SU-DHL-6 (cell line): ENCODE results near the gene GNB3.

Source experiments
- H2AFZ ChIP-seq: fragments of 200-600 bp; sonication (generic); 2 replicates; pipeline ENCODE4 v1.6.1; 2014; ENCODE audit warnings: low read depth, mild to moderate bottlenecking, moderate library complexity, mixed read lengths, antibody characterized with exemption, low read length; ENCODE audit not compliant: severe bottlenecking
- H3F3A ChIP-seq: fragments of 200-600 bp; shearing (Covaris generic); 2 replicates; pipeline ENCODE4 v1.6.0; 2016; ENCODE audit warnings: antibody characterized with exemption, mild to moderate bottlenecking; ENCODE audit not compliant: insufficient read depth
- H3K27ac ChIP-seq: fragments of 200-600 bp; sonication (generic); 2 replicates; pipeline ENCODE4 v1.5.1; 2016; ENCODE audit warnings: low read depth, mild to moderate bottlenecking, low read length, moderate library complexity, mixed read lengths
- H3K27me3 ChIP-seq: fragments of 200-600 bp; sonication (generic), shearing (Covaris generic); 2 replicates; pipeline ENCODE4 v1.6.0; 2014; ENCODE audit warnings: mild to moderate bottlenecking, low read length
- H3K36me3 ChIP-seq: fragments of 200-600 bp; sonication (generic); 2 replicates; pipeline ENCODE4 v1.6.1; 2014; ENCODE audit warnings: mild to moderate bottlenecking, low read length, mixed read lengths
- H3K4me2 ChIP-seq: fragments of 300-600, 200-600 bp; shearing (Covaris generic), sonication (generic); 2 replicates; pipeline ENCODE4 v1.6.0; 2014; ENCODE audit warnings: low read length, low read depth, mild to moderate bottlenecking; ENCODE audit not compliant: poor library complexity, severe bottlenecking
- H3K4me3 ChIP-seq: fragments of 200-600 bp; sonication (generic); 2 replicates; pipeline ENCODE4 v1.5.1; 2014; ENCODE audit warnings: antibody characterized with exemption, low read length, mild to moderate bottlenecking, mixed read lengths; ENCODE audit not compliant: insufficient read depth, poor library complexity, severe bottlenecking
- H3K79me2 ChIP-seq: fragments of 200-600 bp; sonication (generic); 2 replicates; pipeline ENCODE4 v1.6.1; 2014; ENCODE audit warnings: mild to moderate bottlenecking, low read length, moderate library complexity; ENCODE audit not compliant: insufficient read depth
- H3K9ac ChIP-seq: fragments of 200-600 bp; sonication (generic); 2 replicates; pipeline ENCODE4 v1.7.0; 2014; ENCODE audit warnings: mild to moderate bottlenecking, low read length
- H3K9me2 ChIP-seq: fragments of 200-600 bp; sonication (generic); replicated peaks from 2 replicates; pipeline ENCODE4 v1.6.1; 2014; ENCODE audit warnings: low read length; ENCODE audit not compliant: insufficient read depth
- H3K9me3 ChIP-seq: fragments of 200-600 bp; sonication (generic); 2 replicates; pipeline ENCODE4 v1.6.1; 2014; ENCODE audit warnings: low read length, mixed read lengths; ENCODE audit not compliant: insufficient read depth
- H4K20me1 ChIP-seq: fragments of 200-600 bp; sonication (generic); 2 replicates; pipeline ENCODE4 v1.6.1; 2014; ENCODE audit warnings: low read depth, mild to moderate bottlenecking, antibody characterized with exemption, low read length, moderate library complexity, mixed read lengths
- EZH2phosphoT487 ChIP-seq: fragments of 200-600 bp; sonication (generic), shearing (Covaris generic); conservative IDR thresholded peaks from 2 replicates; pipeline ENCODE4 v1.6.1; 2018; ENCODE audit warnings: mild to moderate bottlenecking, antibody characterized with exemption, low read length, moderate library complexity, mixed read lengths
- TF ChIP-seq, protein P1 (sequence below): fragments of 200-600 bp; sonication (generic); IDR thresholded peaks from one replicate; pipeline ENCODE4 v1.5.1; 2017; ENCODE audit warnings: antibody characterized with exemption, mild to moderate bottlenecking, low read length, moderate library complexity; ENCODE audit not compliant: insufficient read depth, poor library complexity, severe bottlenecking

Gene GNB3

DNA sequence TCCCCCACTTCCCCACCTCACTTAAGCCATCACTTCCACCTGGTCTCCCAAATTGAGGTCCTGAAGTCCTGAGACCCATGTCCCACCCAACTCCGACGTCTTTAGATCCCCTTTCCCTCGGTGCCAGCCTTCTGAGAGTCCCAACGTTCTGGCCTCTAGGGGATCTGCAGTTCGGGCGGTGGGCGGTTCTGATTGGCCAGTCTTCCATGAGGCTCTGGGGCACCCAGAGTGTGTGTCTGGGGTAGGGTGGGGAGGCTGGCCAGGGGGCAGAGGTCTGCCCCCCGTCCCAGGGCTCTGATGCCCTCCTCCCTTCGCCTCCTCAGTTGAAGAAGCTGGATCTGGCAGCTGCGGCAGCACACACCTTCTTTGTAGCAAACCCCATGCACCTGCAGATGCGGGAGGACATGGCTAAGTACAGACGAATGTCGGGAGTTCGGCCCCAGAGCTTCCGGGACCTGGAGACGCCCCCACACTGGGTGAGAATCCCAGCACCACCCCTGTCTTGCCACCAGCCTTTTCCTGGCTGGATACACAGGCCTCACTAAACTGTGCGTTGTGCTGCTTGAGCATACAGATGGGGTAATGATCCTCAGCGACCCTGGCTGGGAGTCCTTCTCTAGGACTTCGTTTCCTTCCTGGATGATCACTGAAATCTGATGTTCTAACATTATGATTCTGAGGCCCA, 11.0 kb upstream of the GNB3 start:
- Histone ChIP-seq H3K79me2 (no peaks in the 10 kb centered on the region), H3K4me2 (peak overlapping the region; percentile 29), H3K9me2 (no peaks in the 10 kb centered on the region), H3K9me3 (no peaks in the 10 kb centered on the region), H3K27me3 (no peaks in the 10 kb centered on the region), H2AFZ (no peak overlapping the region), H3K4me3 (no peak overlapping the region), H3K27ac (no peak overlapping the region), H3K36me3 (no peaks in the 10 kb centered on the region), H4K20me1 (no peaks in the 10 kb centered on the region; the same call in 1 of the 2 replicates), H3K9ac (no peak overlapping the region), H3F3A (no peaks in the 10 kb centered on the region)
- TF ChIP-seq EZH2phosphoT487 = no peak
- TF ChIP-seq, protein P1, sequence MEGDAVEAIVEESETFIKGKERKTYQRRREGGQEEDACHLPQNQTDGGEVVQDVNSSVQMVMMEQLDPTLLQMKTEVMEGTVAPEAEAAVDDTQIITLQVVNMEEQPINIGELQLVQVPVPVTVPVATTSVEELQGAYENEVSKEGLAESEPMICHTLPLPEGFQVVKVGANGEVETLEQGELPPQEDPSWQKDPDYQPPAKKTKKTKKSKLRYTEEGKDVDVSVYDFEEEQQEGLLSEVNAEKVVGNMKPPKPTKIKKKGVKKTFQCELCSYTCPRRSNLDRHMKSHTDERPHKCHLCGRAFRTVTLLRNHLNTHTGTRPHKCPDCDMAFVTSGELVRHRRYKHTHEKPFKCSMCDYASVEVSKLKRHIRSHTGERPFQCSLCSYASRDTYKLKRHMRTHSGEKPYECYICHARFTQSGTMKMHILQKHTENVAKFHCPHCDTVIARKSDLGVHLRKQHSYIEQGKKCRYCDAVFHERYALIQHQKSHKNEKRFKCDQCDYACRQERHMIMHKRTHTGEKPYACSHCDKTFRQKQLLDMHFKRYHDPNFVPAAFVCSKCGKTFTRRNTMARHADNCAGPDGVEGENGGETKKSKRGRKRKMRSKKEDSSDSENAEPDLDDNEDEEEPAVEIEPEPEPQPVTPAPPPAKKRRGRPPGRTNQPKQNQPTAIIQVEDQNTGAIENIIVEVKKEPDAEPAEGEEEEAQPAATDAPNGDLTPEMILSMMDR = no peak

DNA sequence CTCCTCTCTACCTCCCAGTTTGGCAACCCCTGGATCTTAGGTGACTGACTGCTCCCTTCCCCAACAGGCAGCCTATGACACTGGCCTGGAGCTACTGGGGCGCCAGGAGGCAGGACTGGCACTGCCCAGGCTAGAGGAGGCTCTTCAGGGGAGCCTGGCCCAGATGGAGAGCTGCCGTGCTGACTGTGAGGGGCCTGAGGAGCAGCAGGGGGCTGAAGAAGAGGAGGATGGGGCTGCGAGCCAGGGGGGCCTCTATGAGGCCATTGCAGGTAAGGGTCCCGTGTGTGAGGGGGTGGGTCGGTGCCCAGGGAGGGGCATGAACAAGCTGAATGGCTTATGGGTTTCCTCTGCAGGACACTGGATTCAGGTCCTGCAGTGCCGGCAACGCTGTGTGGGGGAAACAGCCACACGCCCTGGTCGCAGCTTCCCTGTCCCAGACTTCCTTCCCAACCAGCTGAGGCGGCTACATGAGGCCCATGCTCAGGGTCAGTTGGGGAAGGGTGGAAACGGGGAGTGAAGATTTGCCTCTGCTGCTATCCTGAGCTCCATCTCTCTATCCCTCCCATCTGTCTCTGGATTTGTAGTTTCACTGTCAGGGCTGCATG, 10.3 kb upstream of the GNB3 start:
- TF ChIP-seq EZH2phosphoT487 = no peak
- TF ChIP-seq, protein P1 = no peak
- Histone ChIP-seq H3K9me3 (no peaks in the 10 kb centered on the region), H3K36me3 (no peaks in the 10 kb centered on the region), H2AFZ (no peak overlapping the region), H3K4me2 (no peak overlapping the region), H3K9me2 (no peaks in the 10 kb centered on the region), H4K20me1 (no peaks in the 10 kb centered on the region; the same call in 1 of the 2 replicates), H3F3A (no peaks in the 10 kb centered on the region), H3K9ac (no peak overlapping the region), H3K27ac (no peak overlapping the region), H3K4me3 (no peak overlapping the region), H3K79me2 (no peaks in the 10 kb centered on the region), H3K27me3 (no peaks in the 10 kb centered on the region)

DNA sequence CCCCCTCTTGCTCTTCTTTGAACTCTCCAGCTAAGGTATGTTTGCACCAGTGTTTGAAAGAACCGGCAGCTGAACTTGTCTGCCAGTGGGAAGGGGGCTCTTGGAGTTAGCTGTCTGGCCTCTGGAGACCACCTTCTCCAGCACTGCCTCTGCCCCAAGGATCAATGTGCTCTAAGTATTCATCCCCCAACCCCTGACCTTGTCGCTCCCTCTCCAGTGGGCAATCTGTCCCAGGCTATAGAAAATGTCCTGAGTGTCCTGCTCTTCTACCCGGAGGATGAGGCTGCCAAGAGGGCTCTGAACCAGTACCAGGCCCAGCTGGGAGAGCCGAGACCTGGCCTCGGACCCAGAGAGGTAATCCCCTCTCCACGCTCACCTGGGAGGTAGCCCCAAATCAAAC, 9.7 kb upstream of the GNB3 start:
- H4K20me1 ChIP-seq = no peaks in the 10 kb centered on the region; the same call in 1 of the 2 replicates
- H3K9me2 ChIP-seq = no peaks in the 10 kb centered on the region
- no peak overlapping the region for H3K4me3 ChIP-seq
- no peak overlapping the region for H2AFZ ChIP-seq
- no peak overlapping the region for H3K4me2 ChIP-seq
- no peak overlapping the region for H3K27ac ChIP-seq
- no peaks in the 10 kb centered on the region for H3K9me3 ChIP-seq
- TF ChIP-seq, protein P1 = no peak
- TF ChIP-seq EZH2phosphoT487 = no peak
- no peak overlapping the region for H3K9ac ChIP-seq
- H3K27me3 ChIP-seq = no peaks in the 10 kb centered on the region
- no peaks in the 10 kb centered on the region for H3K79me2 ChIP-seq
- H3F3A ChIP-seq = no peaks in the 10 kb centered on the region
- no peaks in the 10 kb centered on the region for H3K36me3 ChIP-seq
